ENCODE results near the gene SUN2. TPM values are rescaled to one million over a fixed set of nuclear protein-coding genes. Genes with fewer than 3 reads are reported as not detected.

The SUN2 gene
- polyA plus RNA-seq, 3 donors = 95.8 to 159 (median 97.8) TPM

DNA sequence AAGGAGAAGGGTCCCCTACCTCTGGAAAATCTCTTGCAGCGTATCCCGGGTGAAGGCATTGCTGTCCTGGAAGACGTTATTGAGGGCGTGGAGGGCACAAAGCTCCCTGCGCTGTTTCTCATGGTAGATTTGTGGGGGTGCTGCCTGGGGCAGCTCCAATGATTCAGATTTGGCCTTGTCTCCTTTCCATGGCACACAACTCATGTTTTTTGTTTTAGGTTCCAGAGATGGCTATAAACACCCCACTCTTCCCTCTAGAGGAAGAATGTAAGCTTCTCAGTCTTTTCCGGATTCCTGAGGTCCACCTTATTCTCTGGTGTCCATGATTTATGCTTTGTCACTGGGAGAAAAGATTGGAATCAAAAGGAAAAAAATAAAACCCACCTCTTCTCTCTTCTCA, 56.0 kb downstream of the SUN2 start:
- Mint-ChIP-seq H3K27ac (peak overlapping the region; percentile 90 to 97 (median 96)), H3K4me3 (peak overlapping the region; percentile 89 to 91), H3K27me3 (ENCODE audit: low read depth in 3 of 3) (peaks cover 6 to 13% (median 6%) of the 10 kb centered on the region in 3 donors), H3K9me3 (no peaks in the 10 kb centered on the region), H3K36me3 (peaks cover 0 to 14% of the 10 kb centered on the region in 2 donors), H3K4me1 (peaks cover 55% of the 10 kb centered on the region)
- intact Hi-C loops (cut with micrococcal nuclease) = loop anchor here in 1 of 2 donors (2.0 kb wide), 1 partner anchor 19 kb away; the partner anchor contains the start of gene TOMM22
- H4K20me1 ChIP-seq (ENCODE audit: insufficient read depth, low read length) = peaks cover 11% of the 10 kb centered on the region
- peak overlapping the region in 1 of 2 donors; percentile 96 for H3K27ac ChIP-seq (ENCODE audit: low read depth in 1 of 2, low read length in 2 of 2)
- H2AFZ ChIP-seq (ENCODE audit: insufficient read depth, low read depth, low read length, poor library complexity, severe bottlenecking) = no peak overlapping the region
- H3K27me3 ChIP-seq (ENCODE audit: control insufficient read depth in 2 of 2, insufficient read depth in 2 of 2, low read length in 2 of 2) = peaks cover 0 to 2% of the 10 kb centered on the region in 2 donors
- peak overlapping the region; percentile 75 for H3K4me2 ChIP-seq (replicated peaks; ENCODE audit: extremely low read depth, low read length, poor library complexity, severe bottlenecking)
- DNase-seq = no peak
- 71% methylated on average over 4 of the region's 6 CpGs for WGBS (ENCODE audit: insufficient coverage)
- TF ChIP-seq, protein P1, sequence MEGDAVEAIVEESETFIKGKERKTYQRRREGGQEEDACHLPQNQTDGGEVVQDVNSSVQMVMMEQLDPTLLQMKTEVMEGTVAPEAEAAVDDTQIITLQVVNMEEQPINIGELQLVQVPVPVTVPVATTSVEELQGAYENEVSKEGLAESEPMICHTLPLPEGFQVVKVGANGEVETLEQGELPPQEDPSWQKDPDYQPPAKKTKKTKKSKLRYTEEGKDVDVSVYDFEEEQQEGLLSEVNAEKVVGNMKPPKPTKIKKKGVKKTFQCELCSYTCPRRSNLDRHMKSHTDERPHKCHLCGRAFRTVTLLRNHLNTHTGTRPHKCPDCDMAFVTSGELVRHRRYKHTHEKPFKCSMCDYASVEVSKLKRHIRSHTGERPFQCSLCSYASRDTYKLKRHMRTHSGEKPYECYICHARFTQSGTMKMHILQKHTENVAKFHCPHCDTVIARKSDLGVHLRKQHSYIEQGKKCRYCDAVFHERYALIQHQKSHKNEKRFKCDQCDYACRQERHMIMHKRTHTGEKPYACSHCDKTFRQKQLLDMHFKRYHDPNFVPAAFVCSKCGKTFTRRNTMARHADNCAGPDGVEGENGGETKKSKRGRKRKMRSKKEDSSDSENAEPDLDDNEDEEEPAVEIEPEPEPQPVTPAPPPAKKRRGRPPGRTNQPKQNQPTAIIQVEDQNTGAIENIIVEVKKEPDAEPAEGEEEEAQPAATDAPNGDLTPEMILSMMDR (IDR thresholded peaks at IDR 0.05) = no peak
- peak overlapping the region; percentile 49 to 97 (median 89) for H3K4me3 ChIP-seq (replicated peaks in 1 of 3; ENCODE audit: low read depth in 2 of 3, low read length in 3 of 3)
- peak overlapping the region; percentile 95 for H3K9ac ChIP-seq (ENCODE audit: insufficient read depth, low read length, poor library complexity, severe bottlenecking)
- H3K9me3 ChIP-seq (replicated peaks in 1 of 2; ENCODE audit: control insufficient read depth in 1 of 2, insufficient read depth in 1 of 2, low read length in 2 of 2) = no peaks in the 10 kb centered on the region
- H3K79me2 ChIP-seq (ENCODE audit: insufficient read depth, low read length) = peaks cover 43% of the 10 kb centered on the region
- H3K36me3 ChIP-seq (replicated peaks in 1 of 2; ENCODE audit: control insufficient read depth in 1 of 2, insufficient read depth in 2 of 2, low read length in 2 of 2) = no peaks in the 10 kb centered on the region
- H3K4me1 ChIP-seq (ENCODE audit: control insufficient read depth in 1 of 2, insufficient read depth in 2 of 2, low read length in 2 of 2) = peaks cover 52 to 58% of the 10 kb centered on the region in 2 donors

DNA sequence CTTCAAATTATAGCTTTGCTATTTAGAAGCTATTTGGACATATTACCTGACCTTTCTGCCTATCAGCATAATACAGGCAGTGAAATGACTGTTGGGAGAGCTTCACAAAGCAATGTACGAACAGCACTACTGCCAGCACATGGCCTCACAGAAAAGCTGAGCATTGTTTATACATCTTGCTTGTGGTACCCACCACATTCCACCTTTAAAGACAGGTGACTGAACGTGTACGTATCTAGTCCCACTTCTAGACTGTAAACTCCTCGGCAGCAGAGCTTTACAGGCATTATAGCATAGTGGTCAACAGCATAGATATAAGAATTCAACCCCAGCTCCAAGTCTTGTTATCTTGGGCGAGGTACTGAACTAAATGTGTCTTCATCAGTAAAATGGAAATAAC, 56.7 kb downstream of the SUN2 start:
- peak overlapping the region in 2 of 3 experiments; percentile 89 to 97 for H3K4me3 ChIP-seq (replicated peaks in 1 of 3; ENCODE audit: low read depth in 2 of 3, low read length in 3 of 3)
- H3K4me3 Mint-ChIP-seq = peak overlapping the region; percentile 89 to 91
- peaks cover 51% of the 10 kb centered on the region for H3K4me1 Mint-ChIP-seq
- no peaks in the 10 kb centered on the region for H3K9me3 ChIP-seq (replicated peaks in 1 of 2; ENCODE audit: control insufficient read depth in 1 of 2, insufficient read depth in 1 of 2, low read length in 2 of 2)
- H2AFZ ChIP-seq (ENCODE audit: insufficient read depth, low read depth, low read length, poor library complexity, severe bottlenecking) = no peak overlapping the region
- H3K9ac ChIP-seq (ENCODE audit: insufficient read depth, low read length, poor library complexity, severe bottlenecking) = no peak overlapping the region
- no peaks in the 10 kb centered on the region for H3K9me3 Mint-ChIP-seq
- TF ChIP-seq, protein P1 (IDR thresholded peaks at IDR 0.05) = no peak
- H3K27me3 ChIP-seq (ENCODE audit: control insufficient read depth in 2 of 2, insufficient read depth in 2 of 2, low read length in 2 of 2) = peaks cover 0 to 2% of the 10 kb centered on the region in 2 donors
- H3K27me3 Mint-ChIP-seq (ENCODE audit: low read depth in 3 of 3) = peaks cover 6 to 13% (median 6%) of the 10 kb centered on the region in 3 donors
- H3K4me2 ChIP-seq (replicated peaks; ENCODE audit: extremely low read depth, low read length, poor library complexity, severe bottlenecking) = peak overlapping the region; percentile 75
- no peak for DNase-seq
- H3K36me3 Mint-ChIP-seq = peaks cover 0 to 18% of the 10 kb centered on the region in 2 donors
- peaks cover 48% of the 10 kb centered on the region for H3K79me2 ChIP-seq (ENCODE audit: insufficient read depth, low read length)
- H3K4me1 ChIP-seq (ENCODE audit: control insufficient read depth in 1 of 2, insufficient read depth in 2 of 2, low read length in 2 of 2) = peaks cover 47 to 53% of the 10 kb centered on the region in 2 donors
- H3K36me3 ChIP-seq (replicated peaks in 1 of 2; ENCODE audit: control insufficient read depth in 1 of 2, insufficient read depth in 2 of 2, low read length in 2 of 2) = no peaks in the 10 kb centered on the region
- no peak overlapping the region for H3K27ac ChIP-seq (ENCODE audit: low read depth in 1 of 2, low read length in 2 of 2)
- intact Hi-C loops (cut with micrococcal nuclease) = no loop called here
- H3K27ac Mint-ChIP-seq = peak overlapping the region in 1 of 7 donors; percentile 40
- H4K20me1 ChIP-seq (ENCODE audit: insufficient read depth, low read length) = peaks cover 11% of the 10 kb centered on the region
- 82% methylated on average over 3 of the region's 5 CpGs for WGBS (ENCODE audit: insufficient coverage)
